ENCODE data around the gene ZNF827. TPM values are rescaled to one million over a fixed set of nuclear protein-coding genes. Genes with fewer than 3 reads are reported as not detected.

ZNF827 gene, protein sequence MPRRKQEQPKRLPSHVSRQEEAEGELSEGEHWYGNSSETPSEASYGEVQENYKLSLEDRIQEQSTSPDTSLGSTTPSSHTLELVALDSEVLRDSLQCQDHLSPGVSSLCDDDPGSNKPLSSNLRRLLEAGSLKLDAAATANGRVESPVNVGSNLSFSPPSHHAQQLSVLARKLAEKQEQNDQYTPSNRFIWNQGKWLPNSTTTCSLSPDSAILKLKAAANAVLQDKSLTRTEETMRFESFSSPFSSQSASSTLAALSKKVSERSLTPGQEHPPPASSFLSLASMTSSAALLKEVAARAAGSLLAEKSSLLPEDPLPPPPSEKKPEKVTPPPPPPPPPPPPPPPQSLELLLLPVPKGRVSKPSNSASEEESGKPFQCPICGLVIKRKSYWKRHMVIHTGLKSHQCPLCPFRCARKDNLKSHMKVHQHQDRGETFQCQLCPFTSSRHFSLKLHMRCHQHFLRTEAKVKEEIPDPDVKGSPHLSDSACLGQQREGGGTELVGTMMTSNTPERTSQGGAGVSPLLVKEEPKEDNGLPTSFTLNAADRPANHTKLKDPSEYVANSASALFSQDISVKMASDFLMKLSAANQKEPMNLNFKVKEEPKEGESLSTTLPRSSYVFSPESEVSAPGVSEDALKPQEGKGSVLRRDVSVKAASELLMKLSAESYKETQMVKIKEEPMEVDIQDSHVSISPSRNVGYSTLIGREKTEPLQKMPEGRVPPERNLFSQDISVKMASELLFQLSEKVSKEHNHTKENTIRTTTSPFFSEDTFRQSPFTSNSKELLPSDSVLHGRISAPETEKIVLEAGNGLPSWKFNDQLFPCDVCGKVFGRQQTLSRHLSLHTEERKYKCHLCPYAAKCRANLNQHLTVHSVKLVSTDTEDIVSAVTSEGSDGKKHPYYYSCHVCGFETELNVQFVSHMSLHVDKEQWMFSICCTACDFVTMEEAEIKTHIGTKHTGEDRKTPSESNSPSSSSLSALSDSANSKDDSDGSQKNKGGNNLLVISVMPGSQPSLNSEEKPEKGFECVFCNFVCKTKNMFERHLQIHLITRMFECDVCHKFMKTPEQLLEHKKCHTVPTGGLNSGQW
- polyA plus RNA-seq = 6.5 TPM

DNA sequence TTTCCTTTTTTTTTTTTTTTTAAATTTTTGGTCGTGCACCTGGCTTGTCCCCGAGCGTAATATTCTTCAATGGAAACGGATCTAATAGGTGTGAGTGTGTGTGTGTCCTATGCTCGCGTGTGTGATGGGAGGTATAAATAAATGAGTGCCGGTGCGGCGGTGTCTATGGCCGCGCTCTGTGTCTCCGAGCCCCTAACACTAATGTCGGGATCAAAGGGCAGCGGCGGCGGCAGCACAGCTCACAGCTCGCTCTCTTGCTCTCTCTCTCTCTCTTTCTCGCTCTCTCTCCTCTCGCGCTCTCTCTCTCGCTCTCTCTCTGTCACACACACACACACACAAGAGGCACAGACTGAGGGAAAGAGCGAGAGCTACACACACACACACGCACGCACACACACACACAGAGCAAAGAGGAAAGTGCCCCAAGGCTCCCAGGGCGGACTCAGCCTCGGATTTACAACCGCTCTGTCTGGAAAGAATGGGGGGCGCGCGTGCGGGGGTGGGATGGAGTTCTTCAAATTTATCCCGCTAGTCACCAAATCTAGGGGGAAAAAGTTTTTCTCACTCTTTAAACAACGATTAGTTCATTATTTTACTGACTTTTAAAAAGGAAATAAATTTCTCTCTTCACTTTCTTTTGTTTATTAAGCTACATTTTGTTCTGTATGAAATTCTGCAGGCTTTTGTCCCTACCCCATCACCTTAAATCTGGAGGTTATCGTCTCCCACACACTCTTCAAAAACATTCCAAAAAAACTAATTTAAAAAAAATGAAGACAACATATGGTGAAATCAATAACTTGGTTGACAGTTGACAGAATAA lies at the start of gene ZNF827:
ZNF827 (minus strand) TSS at position 206 of the 823 bp plus-strand sequence. CDS start 416 bp downstream, outside the sequence.
- peaks cover 0 to 3% (median 0%) of the 10 kb centered on the region in 3 donors for H3K9me3 Mint-ChIP-seq
- no peaks in the 10 kb centered on the region for H3K27me3 Mint-ChIP-seq
- H3K4me3 Mint-ChIP-seq = peak within 1 kb of the TSS; percentile 86 to 99 (median 92)
- peaks cover 23 to 28% (median 23%) of the 10 kb centered on the region in 3 donors for H3K4me1 Mint-ChIP-seq
- H3K27ac Mint-ChIP-seq = peak within 1 kb of the TSS; percentile 77 to 97 (median 97)
- H3K36me3 Mint-ChIP-seq = peaks cover 2% of the 10 kb centered on the region

DNA sequence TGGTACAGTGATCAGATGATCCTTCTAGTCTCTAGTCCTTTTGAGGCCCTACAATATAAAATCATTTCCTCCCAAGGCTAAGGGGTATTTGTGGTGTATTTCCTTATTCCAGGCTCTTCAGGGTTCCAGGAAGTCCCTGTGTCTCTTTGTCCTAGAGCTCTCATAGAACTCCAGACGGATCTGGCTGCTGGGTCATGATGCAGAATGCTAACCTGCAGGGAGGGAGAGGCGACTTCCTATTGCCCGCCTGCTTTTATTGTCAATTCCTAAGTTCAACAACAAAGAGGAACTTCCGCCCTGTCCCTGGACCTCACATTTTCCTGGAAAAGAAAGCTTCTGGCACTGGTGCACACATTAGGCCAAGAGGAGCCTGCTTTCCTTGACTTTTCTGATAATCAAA lies 45.9 kb upstream of the ZNF827 start:
- Mint-ChIP-seq H3K4me3 (no peak overlapping the region), H3K4me1 (no peaks in the 10 kb centered on the region), H3K9me3 (no peaks in the 10 kb centered on the region), H3K36me3 (peaks cover 2% of the 10 kb centered on the region), H3K27me3 (peaks cover 1% of the 10 kb centered on the region), H3K27ac (no peak overlapping the region)

DNA sequence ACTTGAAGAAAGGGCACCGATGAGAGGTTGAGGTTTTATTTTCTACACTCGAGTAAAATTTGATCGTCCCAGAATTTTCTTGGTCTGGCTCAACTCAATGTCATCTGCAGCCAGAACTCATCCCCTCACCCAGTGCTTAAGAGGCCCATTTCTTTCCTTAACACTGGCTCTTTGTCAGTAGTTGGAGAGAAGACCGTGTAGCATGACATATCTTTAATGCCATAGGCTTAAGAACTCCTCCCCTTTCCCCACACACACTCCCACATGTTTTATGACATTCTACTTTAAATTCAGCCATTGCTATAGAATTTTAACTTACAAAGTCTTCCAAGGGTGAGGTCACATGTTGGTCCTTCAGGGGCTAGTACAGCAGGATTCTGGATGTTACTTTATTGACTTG lies 44.2 kb upstream of the ZNF827 start:
- Mint-ChIP-seq H3K4me3 (no peak overlapping the region), H3K4me1 (no peaks in the 10 kb centered on the region), H3K27me3 (no peaks in the 10 kb centered on the region), H3K36me3 (peaks cover 2% of the 10 kb centered on the region), H3K27ac (no peak overlapping the region), H3K9me3 (no peaks in the 10 kb centered on the region)

DNA sequence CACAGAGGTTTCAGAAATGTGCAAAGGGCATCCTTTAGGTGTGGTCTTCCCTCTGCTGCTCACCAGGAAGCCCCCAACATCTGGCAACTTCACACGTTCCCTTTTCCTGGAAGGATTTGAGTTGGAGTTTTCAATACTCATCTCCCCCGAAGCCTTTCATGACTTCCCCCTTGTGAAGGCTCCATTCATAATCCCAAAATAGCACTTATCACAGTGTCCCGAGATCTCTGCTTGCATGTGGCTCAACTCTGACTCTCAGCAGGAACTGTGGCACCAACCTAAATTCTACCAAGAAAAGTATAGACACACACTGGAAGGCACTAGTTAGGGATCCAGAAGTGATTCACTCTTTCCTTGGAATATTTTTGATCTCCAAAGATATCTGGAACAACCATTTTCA lies 40.5 kb upstream of the ZNF827 start:
- Mint-ChIP-seq H3K27ac (no peak overlapping the region), H3K4me1 (peaks cover 0 to 3% (median 0%) of the 10 kb centered on the region in 3 donors), H3K4me3 (no peak overlapping the region), H3K9me3 (peaks cover 0 to 6% (median 0%) of the 10 kb centered on the region in 3 donors), H3K27me3 (no peaks in the 10 kb centered on the region), H3K36me3 (no peaks in the 10 kb centered on the region)

DNA sequence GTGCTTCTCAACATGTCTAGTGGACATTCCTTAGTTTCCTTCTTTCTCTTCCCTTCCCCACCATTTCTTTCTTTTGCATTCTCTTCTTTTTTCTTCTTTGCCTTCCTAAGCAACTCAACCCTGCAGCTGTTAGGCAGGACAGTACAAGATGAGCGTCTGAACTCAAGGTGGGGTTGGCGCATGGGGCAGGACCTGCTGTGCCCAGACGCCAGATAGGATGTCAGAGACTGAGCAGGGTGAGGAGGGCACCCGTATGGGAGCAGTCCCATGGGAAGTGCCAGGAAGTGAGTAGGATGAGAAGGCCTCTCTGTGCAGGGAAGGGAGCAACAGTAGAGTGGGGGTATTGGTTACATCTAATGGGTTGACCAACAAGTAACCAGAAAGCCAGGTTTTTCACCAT lies 38.1 kb upstream of the ZNF827 start:
- Mint-ChIP-seq H3K4me3 (no peak overlapping the region), H3K9me3 (peaks cover 0 to 6% (median 0%) of the 10 kb centered on the region in 3 donors), H3K27ac (no peak overlapping the region), H3K4me1 (peaks cover 0 to 3% (median 0%) of the 10 kb centered on the region in 3 donors), H3K36me3 (no peaks in the 10 kb centered on the region), H3K27me3 (peaks cover 1% of the 10 kb centered on the region)

DNA sequence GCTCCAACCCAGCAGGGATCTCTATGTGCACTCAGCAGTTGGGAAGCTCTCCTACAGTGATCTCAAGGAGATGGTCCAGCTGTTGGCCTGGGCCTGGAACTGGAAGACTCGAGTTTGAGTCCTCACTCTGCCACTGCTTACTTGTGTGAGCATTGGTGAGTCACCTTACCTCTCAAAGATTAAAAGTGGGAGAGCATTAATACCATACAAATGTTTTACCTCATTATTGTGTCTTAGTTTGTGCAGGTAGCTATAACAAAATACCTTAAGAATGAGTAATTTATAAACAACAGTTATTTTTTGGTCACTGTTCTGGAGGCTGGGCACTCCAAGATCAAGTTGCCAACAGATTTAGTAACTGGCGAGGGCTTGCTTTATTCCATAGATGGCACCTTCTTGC lies 21.4 kb upstream of the ZNF827 start:
- Mint-ChIP-seq H3K27me3 (no peaks in the 10 kb centered on the region), H3K4me3 (no peak overlapping the region), H3K9me3 (peaks cover 0 to 9% (median 0%) of the 10 kb centered on the region in 3 donors), H3K4me1 (peaks cover 0 to 12% (median 9%) of the 10 kb centered on the region in 3 donors), H3K36me3 (no peaks in the 10 kb centered on the region), H3K27ac (no peak overlapping the region)

DNA sequence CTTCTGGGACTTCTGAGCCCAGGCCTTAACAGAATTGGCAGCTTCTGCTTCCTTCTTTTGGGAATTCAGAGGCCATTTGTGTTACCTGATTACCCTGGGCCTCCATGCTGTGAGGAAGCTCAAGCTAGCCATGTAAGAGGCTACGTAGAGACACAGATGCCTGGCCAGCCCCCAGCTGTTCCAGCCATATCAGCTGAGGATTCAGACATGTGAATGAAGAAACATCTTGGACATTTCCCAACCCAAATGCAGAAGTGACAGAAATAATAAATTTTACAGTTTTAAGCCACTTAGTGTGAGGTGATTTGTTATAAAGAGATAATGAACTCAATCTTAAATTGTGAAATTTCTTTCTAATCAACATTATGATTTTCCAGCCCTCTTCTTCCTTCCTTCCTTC lies 18.7 kb upstream of the ZNF827 start:
- Mint-ChIP-seq H3K36me3 (no peaks in the 10 kb centered on the region), H3K4me3 (no peak overlapping the region), H3K27me3 (no peaks in the 10 kb centered on the region), H3K9me3 (no peaks in the 10 kb centered on the region), H3K27ac (no peak overlapping the region), H3K4me1 (peaks cover 0 to 12% (median 9%) of the 10 kb centered on the region in 3 donors)

DNA sequence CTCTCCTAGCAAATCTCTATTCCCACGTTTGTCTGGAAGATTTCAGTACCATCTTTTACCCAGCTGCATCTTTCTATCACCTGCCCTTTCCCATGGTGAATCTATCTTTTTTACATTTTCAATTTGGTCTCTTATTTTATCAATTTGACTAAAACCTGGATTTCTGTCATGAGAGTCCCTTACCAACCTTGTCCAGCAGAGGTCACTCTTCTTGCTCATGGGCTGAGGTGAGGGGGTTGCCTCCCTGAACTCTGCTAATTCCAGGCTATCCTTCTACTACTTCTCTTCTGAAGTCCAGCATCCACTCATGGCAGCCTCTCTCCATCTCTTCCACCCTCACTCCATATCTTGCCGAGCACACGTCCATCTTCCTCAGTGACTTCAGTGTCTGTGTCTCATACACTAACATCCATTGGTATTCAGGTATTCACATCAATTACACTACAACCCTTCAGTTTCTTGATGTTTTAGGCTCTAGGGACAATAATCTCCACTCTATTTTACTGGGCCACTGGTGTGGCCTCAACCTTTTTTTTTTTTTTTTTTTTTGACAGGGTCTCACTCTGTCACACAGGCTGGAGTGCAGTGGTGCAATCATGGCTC lies 17.8 kb upstream of the ZNF827 start:
- Mint-ChIP-seq H3K27me3 (no peaks in the 10 kb centered on the region), H3K27ac (no peak overlapping the region), H3K4me3 (no peak overlapping the region), H3K36me3 (no peaks in the 10 kb centered on the region), H3K4me1 (peaks cover 0 to 12% (median 9%) of the 10 kb centered on the region in 3 donors), H3K9me3 (no peaks in the 10 kb centered on the region)

DNA sequence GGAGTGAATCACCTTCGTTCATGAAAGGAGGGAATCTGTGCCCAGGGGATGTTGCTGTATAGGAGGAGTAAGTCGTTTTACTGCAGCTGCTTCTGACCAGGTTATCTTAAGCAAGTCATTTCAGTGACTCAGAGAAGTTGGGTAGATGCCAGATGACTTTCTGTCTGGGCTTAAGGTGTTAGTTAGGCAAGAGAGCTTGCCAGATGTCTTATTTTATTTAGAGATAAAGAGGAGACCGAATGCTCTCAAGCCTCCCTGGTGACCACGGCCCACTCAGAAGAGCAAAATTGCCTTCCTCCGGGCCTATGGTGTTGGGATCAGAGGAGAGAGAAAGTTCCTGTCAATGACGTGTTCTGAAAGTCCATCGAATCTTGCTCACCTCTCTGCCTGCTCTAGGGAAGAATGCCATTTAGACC lies 16.3 kb upstream of the ZNF827 start:
- no peak overlapping the region for H3K4me3 Mint-ChIP-seq
- H3K27ac Mint-ChIP-seq = no peak overlapping the region
- H3K27me3 Mint-ChIP-seq = no peaks in the 10 kb centered on the region
- no peaks in the 10 kb centered on the region for H3K36me3 Mint-ChIP-seq
- H3K9me3 Mint-ChIP-seq = no peaks in the 10 kb centered on the region
- H3K4me1 Mint-ChIP-seq = peaks cover 0 to 12% (median 9%) of the 10 kb centered on the region in 3 donors

DNA sequence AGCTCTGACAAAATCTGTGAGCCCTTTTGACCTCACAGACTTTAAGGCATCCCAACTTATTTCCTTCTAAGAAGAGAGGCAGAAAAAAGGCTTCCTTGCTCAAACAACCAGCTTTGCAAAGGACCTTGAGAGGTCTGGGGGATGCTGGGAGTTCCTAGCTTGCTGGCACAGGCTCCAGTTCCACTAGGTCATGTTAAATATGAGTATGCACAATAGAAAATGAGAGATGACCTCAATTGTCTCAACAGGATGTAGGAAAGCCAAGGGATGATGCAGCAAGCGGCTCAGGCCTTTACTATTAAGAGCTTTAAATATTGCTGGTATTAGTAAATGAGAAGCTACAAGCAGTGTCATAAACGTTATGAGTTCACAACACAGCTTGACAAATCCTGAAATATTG lies 13.3 kb upstream of the ZNF827 start:
- no peaks in the 10 kb centered on the region for H3K27me3 Mint-ChIP-seq

DNA sequence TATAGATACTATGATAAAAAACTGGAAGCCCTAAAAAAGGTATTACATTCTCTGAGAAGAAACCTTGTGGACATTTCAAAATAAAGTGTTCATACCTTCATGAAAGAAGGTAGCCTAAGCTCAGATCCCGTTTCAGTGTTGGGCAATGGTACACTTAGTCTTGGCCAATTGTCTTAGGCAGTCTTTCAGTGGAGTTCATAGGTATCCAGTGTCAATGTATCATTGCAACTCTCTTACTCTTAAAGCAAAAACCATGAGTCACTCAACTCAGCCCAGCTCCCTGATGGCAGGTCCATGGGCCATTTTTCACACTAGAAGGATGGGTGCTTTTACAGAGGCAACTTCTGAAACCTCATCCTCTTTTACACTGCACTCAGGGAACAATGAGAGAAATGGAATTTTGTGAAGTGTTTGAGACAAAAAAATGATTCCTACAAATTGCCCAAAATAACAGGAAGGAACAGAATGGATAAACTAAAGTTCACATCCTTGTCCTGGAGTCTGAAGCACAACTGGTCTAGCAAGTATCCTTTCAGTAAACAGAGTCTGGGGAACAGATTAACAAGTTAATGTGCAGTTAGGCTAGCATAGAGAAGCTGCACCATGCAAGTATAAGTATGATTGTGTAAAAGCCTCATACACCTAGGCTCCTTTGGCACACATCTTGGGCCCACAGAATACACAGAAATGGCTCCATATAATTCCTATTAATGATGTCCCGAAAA lies 7.0 kb upstream of the ZNF827 start:
- Mint-ChIP-seq H3K4me3 (no peak overlapping the region), H3K4me1 (peaks cover 0 to 2% (median 0%) of the 10 kb centered on the region in 3 donors), H3K9me3 (no peaks in the 10 kb centered on the region), H3K36me3 (no peaks in the 10 kb centered on the region), H3K27me3 (no peaks in the 10 kb centered on the region), H3K27ac (no peak overlapping the region)

More for the DNA sequence above, 13.3 kb upstream of the ZNF827 start:
- no peak overlapping the region for H3K4me3 Mint-ChIP-seq
- peaks cover 0 to 7% (median 4%) of the 10 kb centered on the region in 3 donors for H3K4me1 Mint-ChIP-seq
- no peaks in the 10 kb centered on the region for H3K9me3 Mint-ChIP-seq
- H3K36me3 Mint-ChIP-seq = no peaks in the 10 kb centered on the region
- H3K27ac Mint-ChIP-seq = no peak overlapping the region

DNA sequence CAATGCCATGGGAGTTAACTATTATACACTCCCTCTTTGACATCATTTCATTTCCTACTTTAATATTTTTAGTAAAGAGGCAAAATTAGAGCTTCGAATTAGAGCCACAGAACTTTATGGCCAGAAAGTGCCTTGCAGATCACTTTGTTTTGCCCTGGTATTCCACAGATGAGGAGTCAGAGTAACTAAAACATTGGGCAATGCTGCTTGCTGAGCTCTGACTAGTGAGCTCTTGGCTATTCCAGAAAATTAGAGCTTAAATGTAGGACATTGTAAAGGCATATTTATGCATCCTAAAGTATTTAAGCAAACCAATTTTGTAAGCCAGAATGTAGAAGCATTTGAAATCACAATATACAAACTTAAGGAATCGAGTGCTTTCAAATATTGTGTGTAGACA lies 6.3 kb upstream of the ZNF827 start:
- H3K27ac Mint-ChIP-seq = no peak overlapping the region
- no peaks in the 10 kb centered on the region for H3K36me3 Mint-ChIP-seq
- no peaks in the 10 kb centered on the region for H3K9me3 Mint-ChIP-seq
- peaks cover 0 to 2% (median 0%) of the 10 kb centered on the region in 3 donors for H3K4me1 Mint-ChIP-seq
- H3K27me3 Mint-ChIP-seq = no peaks in the 10 kb centered on the region
- H3K4me3 Mint-ChIP-seq = no peak overlapping the region

DNA sequence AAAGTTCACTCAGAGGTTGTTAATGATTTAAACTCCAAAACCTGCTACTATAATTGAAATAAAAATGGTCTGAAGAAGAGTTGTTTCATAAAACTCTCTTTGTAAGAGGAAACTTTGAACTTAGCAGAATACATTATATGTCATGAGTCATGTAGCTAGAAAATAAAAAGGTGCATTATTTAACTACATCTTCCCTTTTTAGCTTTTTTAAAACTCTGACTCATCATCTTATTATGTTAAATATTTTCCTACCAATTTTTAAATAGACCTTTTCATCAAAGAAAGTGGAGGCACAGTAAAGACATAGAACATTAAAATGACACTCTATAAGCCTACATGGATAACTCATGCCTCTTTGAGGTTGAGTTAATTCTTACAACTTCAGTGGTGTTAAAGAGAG lies 1.2 kb upstream of the ZNF827 start:
- peaks cover 0 to 3% (median 0%) of the 10 kb centered on the region in 3 donors for H3K9me3 Mint-ChIP-seq
- H3K4me3 Mint-ChIP-seq = peak overlapping the region in 1 of 4 donors; percentile 86
- H3K27me3 Mint-ChIP-seq = no peaks in the 10 kb centered on the region
- peak overlapping the region in 1 of 3 donors; percentile 27 for H3K27ac Mint-ChIP-seq
- peaks cover 12 to 25% (median 16%) of the 10 kb centered on the region in 3 donors for H3K4me1 Mint-ChIP-seq
- peaks cover 2% of the 10 kb centered on the region for H3K36me3 Mint-ChIP-seq
